Heart left ventricle (tissue), 13 donors: ENCODE results near the gene PI4KA.
"Not testable (repeated sequence)": the region's sequence is repeated elsewhere in the genome, so short reads cannot be mapped to it uniquely, and the experiment has no call there.

Source experiments
- CTCF ChIP-seq, 12 donors: fragments of 200-600 bp; sonication (generic) in 4 of 12; IDR thresholded peaks; one replicate each; pipeline versions ENCODE4 v1.5.0 to v1.8.0; 2018 to 2022; ENCODE audit warnings: antibody characterized with exemption in 12 of 12, mild to moderate bottlenecking in 5 of 12
- POLR2A ChIP-seq, 2 donors: fragments of 450-650 bp; IDR thresholded peaks; one replicate each; pipeline ENCODE4 v1.6.1; 2017; ENCODE audit warnings: antibody characterized with exemption in 2 of 2, mild to moderate bottlenecking in 2 of 2, moderate library complexity in 2 of 2
- donor health status: ischemic (EF 13 %, LVEDD 7.1; RV severe dilation, severe dysfunction).
- donor health status: DM: no; HTN: yes; CAD: no.
- donor health status: DM: no; HTN: no; CAD: no.
- donor health status: ischemic (EF 25% LVEDD 6.9; RV normal size, moderate dysfunction).
- donor health status: ischemic (EF 25% LVEDD 5.7; RV mildly dilated, moderate dysfunction).
- donor health status: ischemic (EF 35%, LVEDD 5.7; RV mildly dilated, moderate dysfunction).
- donor health status: nonischemic (EF 11% LVEDD 7.7; RV severe dilation, severe dysfunction).
- donor health status: DM: yes; HTN: yes; CAD: no.
- donor health status: PGD.
- donor health status: ischemic (EF 29% LVEDD 5.4; RV normal size, mild dysfunction).
- donor health status: nonischemic (EF 23%, LVEDD 6.1; RV moderate dilation, normal function).

DNA sequence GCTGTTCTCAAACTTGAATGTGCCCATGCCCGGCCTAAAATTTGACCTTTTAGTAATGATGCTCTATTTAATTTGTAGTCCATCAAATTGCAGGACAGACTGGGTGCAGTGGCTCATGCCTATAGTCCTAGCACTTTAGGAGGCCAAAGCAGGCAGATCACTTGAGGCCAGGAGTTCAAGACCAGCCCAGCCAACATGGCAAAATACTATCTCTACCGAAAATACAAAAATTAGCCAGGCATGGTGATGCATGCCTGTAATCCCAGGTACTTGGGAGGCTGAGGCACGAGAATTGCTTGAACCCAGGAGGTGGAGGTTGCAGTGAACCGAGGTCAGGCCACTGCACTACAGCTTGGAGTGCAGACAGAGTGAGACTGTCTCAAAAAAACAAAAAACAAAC, 33.4 kb downstream of the PI4KA start:
- TF ChIP-seq CTCF, POLR2A (IDR thresholded peaks at IDR 0.05): not testable (repeated sequence)
